K562 (cell line): ENCODE data around the gene EIF4E. TPM values are rescaled to one million over a fixed set of nuclear protein-coding genes. Genes with fewer than 3 reads are reported as not detected.

Source experiments
- ATAC-seq: fragments of 200-7000 bp; cut with Tn5 transposase; 3 replicates; pipeline ENCODE4 v1.9.1; 2020; ENCODE audit warnings: moderate library complexity
- BruUV-seq: library from RNA; stranded (reverse); fragments of 400-500 nt; replicated peaks from 2 replicates; lab custom pipeline; 2021; lab: Mats Ljungman, UMichigan
- CTCF ChIA-PET: fragments of 300-600 bp; formaldehyde crosslinking; extraction: SDS; loops from one replicate; lab custom pipeline; 2021; ENCODE audit warnings: low intra/inter-chr PET ratio; lab: Yijun Ruan, JAX
- POLR2A ChIA-PET: fragments of 300-600, 350-650 bp; sonication (Branson Sonifier 250); formaldehyde crosslinking; extraction: SDS; loops from one replicate; lab custom pipeline; 2021; ENCODE audit warnings: antibody characterized with exemption, inconsistent platforms; lab: Yijun Ruan, JAX
- DNase-seq, 4 experiments: peaks; one replicate each; pipeline versions ENCODE4 v3.0.0 to v3.0.0-alpha.2; 2011 to 2018; ENCODE audit warnings: low spot score in 3 of 4, mixed read lengths in 3 of 4; ENCODE audit errors: extremely low read depth in 1 of 4
- FAIRE-seq: peaks from 2 replicates; lab custom pipeline; 2011; peaks lifted over from hg19 to GRCh38; lab: Jason Lieb, UNC
- H2AFZ ChIP-seq: 2 replicates; pipeline ENCODE4 v1.6.0; 2011; ENCODE audit warnings: low read depth, low read length, control low read depth, inconsistent platforms
- H3K27ac ChIP-seq: fragments of 200-600 bp; 3 replicates; pipeline ENCODE4 v1.8.0; 2011; ENCODE audit warnings: low read depth, mild to moderate bottlenecking, control low read depth, inconsistent platforms, low read length, moderate library complexity, mixed read lengths; ENCODE audit errors: extremely low read depth
- H3K27me3 ChIP-seq, 2 experiments: fragments of 300-600 bp in 1 of 2; 2 replicates in 1 of 2; 3 replicates in 1 of 2; pipeline versions ENCODE4 v1.6.0 to v1.8.0; 2011; ENCODE audit warnings: inconsistent platforms in 2 of 2, low read length in 2 of 2, mild to moderate bottlenecking in 1 of 2, mixed read lengths in 1 of 2, moderate library complexity in 1 of 2; ENCODE audit not compliant: control insufficient read depth in 2 of 2, insufficient read depth in 2 of 2
- H3K36me3 ChIP-seq: fragments of 300-600 bp; 3 replicates; pipeline ENCODE4 v1.8.0; 2011; ENCODE audit warnings: mild to moderate bottlenecking, low read length, inconsistent platforms; ENCODE audit not compliant: control insufficient read depth, insufficient read depth
- H3K4me1 ChIP-seq, 2 experiments: fragments of 200-600 bp in 1 of 2; replicated peaks in 1 of 2; 2 replicates in 1 of 2; 3 replicates in 1 of 2; pipeline versions ENCODE4 v1.5.1 to v1.8.0; 2011; ENCODE audit warnings: inconsistent platforms in 2 of 2, low read length in 2 of 2, mild to moderate bottlenecking in 1 of 2, mixed read lengths in 1 of 2, moderate library complexity in 1 of 2; ENCODE audit not compliant: control insufficient read depth in 2 of 2, insufficient read depth in 2 of 2
- H3K4me2 ChIP-seq: 2 replicates; pipeline ENCODE4 v1.6.1; 2011; ENCODE audit warnings: low read length, control low read depth, inconsistent platforms, mixed read lengths; ENCODE audit not compliant: insufficient read depth
- H3K4me3 ChIP-seq: fragments of 200-600 bp; sonication (generic), shearing (Covaris generic); 2 replicates; pipeline ENCODE4 v1.5.1; 2016; ENCODE audit warnings: control low read depth, inconsistent platforms
- H3K79me2 ChIP-seq: fragments of 200-600 bp; 3 replicates; pipeline ENCODE4 v1.8.0; 2011; ENCODE audit warnings: low read length, inconsistent platforms; ENCODE audit not compliant: control insufficient read depth, insufficient read depth
- H3K9ac ChIP-seq, 2 experiments: 2 replicates each; pipeline versions ENCODE4 v1.6.0 to v1.6.1; 2011; ENCODE audit warnings: low read depth in 2 of 2, low read length in 2 of 2, control low read depth in 1 of 2, inconsistent platforms in 1 of 2, mild to moderate bottlenecking in 1 of 2, mixed read lengths in 1 of 2; ENCODE audit not compliant: insufficient read depth in 1 of 2
- H3K9me1 ChIP-seq: one replicate; pipeline ENCODE4 v1.6.0; 2011; ENCODE audit warnings: inconsistent platforms, mild to moderate bottlenecking, low read length, moderate library complexity; ENCODE audit not compliant: control insufficient read depth, insufficient read depth
- H3K9me3 ChIP-seq: replicated peaks from 2 replicates; pipeline ENCODE4 v1.5.1; 2011; ENCODE audit warnings: low read depth, low read length, inconsistent platforms; ENCODE audit not compliant: control insufficient read depth, insufficient read depth
- H4K20me1 ChIP-seq: replicated peaks from 2 replicates; pipeline ENCODE4 v1.6.1; 2011; ENCODE audit warnings: low read length, inconsistent platforms, mixed read lengths; ENCODE audit not compliant: control insufficient read depth, insufficient read depth
- COPS2 ChIP-seq: fragments of 450-650 bp; conservative IDR thresholded peaks from 2 replicates; pipeline ENCODE4 v1.6.1; 2016; ENCODE audit warnings: mild to moderate bottlenecking, moderate library complexity
- CTBP1 ChIP-seq: fragments of 450-650 bp; IDR thresholded peaks from 2 replicates; pipeline ENCODE4 v1.6.1; 2016; ENCODE audit warnings: borderline replicate concordance
- FOXP1 ChIP-seq: sonication (generic); formaldehyde crosslinking; IDR thresholded peaks from 2 replicates; pipeline ENCODE4 v1.8.0; 2022; ENCODE audit warnings: mild to moderate bottlenecking, missing genetic modification reagents
- KAT7 ChIP-seq: sonication (generic); formaldehyde crosslinking; IDR thresholded peaks from 2 replicates; pipeline ENCODE4 v1.8.0; 2022; ENCODE audit warnings: missing genetic modification reagents, mild to moderate bottlenecking, borderline replicate concordance
- LEF1 ChIP-seq: fragments of 450-650 bp; IDR thresholded peaks from 2 replicates; pipeline ENCODE4 v1.6.1; 2016; ENCODE audit warnings: mild to moderate bottlenecking
- MXI1 ChIP-seq: IDR thresholded peaks from 2 replicates; pipeline ENCODE4 v1.6.1; 2011; ENCODE audit warnings: low read depth, mild to moderate bottlenecking, improper control_type of control experiment, low read length
- NUFIP1 ChIP-seq: fragments of 450-650 bp; IDR thresholded peaks from 2 replicates; pipeline ENCODE4 v1.6.1; 2018; ENCODE audit not compliant: partially characterized antibody
- PKNOX1 ChIP-seq: fragments of 450-650 bp; IDR thresholded peaks from 2 replicates; pipeline ENCODE4 v1.6.1; 2016
- SIN3A ChIP-seq, 2 experiments: fragments of 150-350 bp in 1 of 2; IDR thresholded peaks; 2 replicates each; pipeline ENCODE4 v1.6.1; 2011 to 2016; ENCODE audit warnings: borderline replicate concordance in 2 of 2, low read depth in 2 of 2, low read length in 2 of 2, mild to moderate bottlenecking in 2 of 2, moderate library complexity in 2 of 2; ENCODE audit not compliant: control insufficient read depth in 1 of 2
- SMARCA4 ChIP-seq: fragments of 450-650 bp; IDR thresholded peaks from 2 replicates; pipeline ENCODE4 v1.6.1; 2016
- SUPT5H ChIP-seq: fragments of 450-650 bp; IDR thresholded peaks from 2 replicates; pipeline ENCODE4 v1.6.1; 2016
- TAF7 ChIP-seq: fragments of 450-650 bp; IDR thresholded peaks from 2 replicates; pipeline ENCODE4 v1.6.1; 2016; ENCODE audit warnings: missing genetic modification characterization, missing compliant biosample characterization
- ZC3H4 ChIP-seq: sonication (generic); formaldehyde crosslinking; IDR thresholded peaks from 2 replicates; pipeline ENCODE4 v1.9.0; 2021; ENCODE audit warnings: missing genetic modification reagents, borderline replicate concordance
- ZNF41 ChIP-seq: fragments of 250-450 bp; sonication (Bioruptor Pico); conservative IDR thresholded peaks from 2 replicates; pipeline ENCODE4 v1.4.0; 2020; ENCODE audit warnings: mild to moderate bottlenecking
- ZNF655 ChIP-seq: fragments of 250-450 bp; sonication (Bioruptor Pico); IDR thresholded peaks from 2 replicates; pipeline ENCODE4 v1.5.0; 2021
- WGBS: fragments of 100-300 bp; shearing (Covaris generic); methylation state at CpG from one replicate; pipeline ENCODE4 v1.1.6; 2016; ENCODE audit warnings: low coverage, mixed read lengths; ENCODE audit not compliant: insufficient coverage; ENCODE audit errors: missing lambda C conversion rate; 5-methylcytosine and 5-hydroxymethylcytosine counted together
- in situ Hi-C: fragments of 300-500 bp; cut with MboI; formaldehyde crosslinking; loops from 4 replicates; pipeline ENCODE4 v1.15.0; 2018; ENCODE audit warnings: inconsistent platforms, mixed read lengths
- intact Hi-C: fragments of 100-400 bp; cut with micrococcal nuclease; formaldehyde crosslinking; loops from 2 replicates; pipeline ENCODE4 v1.14.2; 2022
- polyA plus RNA-seq, 8 experiments: library from polyadenylated mRNA; depleted of rRNA in 4 of 8; stranded (reverse) in 5 of 8; unstranded in 3 of 8; fragments of >200 nt; fragmentation: Nextera tagmentation in 2 of 8; fragmentation: Illumina TruSeq in 1 of 8; extraction: Ambion mirVana in 2 of 8; extraction: Trizol in 1 of 8; gene quantifications; 2 replicates each; pipeline versions ENCODE4 v1.2.1 to v1.2.3, GENCODE V29; 2011 to 2014; ENCODE audit warnings: inconsistent platforms in 1 of 8, missing spikeins in 1 of 8
- total RNA-seq, 7 experiments: library from RNA; depleted of rRNA in 6 of 7; stranded (reverse); fragments of >200 nt in 6 of 7; fragmentation: Illumina TruSeq in 2 of 7; extraction: Trizol in 2 of 7; gene quantifications; 2 replicates each; pipeline versions ENCODE4 v1.2.1 to v1.2.3, GENCODE V29; 2011 to 2021; ENCODE audit warnings: low replicate concordance in 1 of 7
- TF ChIP-seq, protein P1 (sequence below): IDR thresholded peaks from 2 replicates; pipeline ENCODE4 v1.6.1; 2011; ENCODE audit warnings: borderline replicate concordance, low read depth, mild to moderate bottlenecking, moderate library complexity, low read length; ENCODE audit not compliant: insufficient read depth, poor library complexity, severe bottlenecking

The EIF4E gene
- total and polyA plus RNA-seq, 9 of the 15 experiments (the other 6 are each of a cell fraction or from before 2014, with no cell fraction given): 164 to 489 (median 179) TPM

GRCh38 chr4:98929341-98930267 is 671 bp upstream of the EIF4E start:
- H4K20me1 ChIP-seq: peaks cover 13% of the 10 kb centered on the region; the same call in 1 of the 2 replicates
- peak; percentile 54 to 89 (median 68) for DNase-seq
- no peaks in the 10 kb centered on the region for H3K9me1 ChIP-seq
- FAIRE-seq: no peak
- peaks cover 56% of the 10 kb centered on the region for H3K79me2 ChIP-seq
- ATAC-seq: peak; percentile 69
- H3K9me3 ChIP-seq: no peaks in the 10 kb centered on the region; the same call in 1 of the 2 replicates
- intact Hi-C loops: loop anchor here (5.0 to 10.0 kb wide), 5 partner anchors 65 to 535 kb away; partner anchors contain the start of gene METAP1
- H3K4me3 ChIP-seq: peak overlapping the region; percentile 97
- peak overlapping the region; percentile 96 to 97 for H3K9ac ChIP-seq
- ChIA-PET POLR2A (interaction anchor here (0.5 to 2.3 kb wide), 24 partner anchors 12 to 1761 kb away, joined by 3 to 12 read pairs (median 3); partner anchors contain the start of gene ADH5), CTCF (interaction anchor here (0.6 to 0.9 kb wide), 2 partner anchors 18 to 65 kb away, joined by 3 to 4 read pairs; no protein-coding TSS in a partner anchor)
- WGBS: under 1% methylated on average over 42 of the region's 44 CpGs
- H3K4me1 ChIP-seq: peaks cover 11 to 15% of the 10 kb centered on the region in 2 experiments
- TSS peak; percentile 89 for BruUV-seq
- H2AFZ ChIP-seq: peak overlapping the region; percentile 95
- peak overlapping the region; percentile 99 for H3K4me2 ChIP-seq
- no peaks in the 10 kb centered on the region for H3K27me3 ChIP-seq
- peak overlapping the region; percentile 96 for H3K27ac ChIP-seq
- in situ Hi-C loops: no loop called here
- H3K36me3 ChIP-seq: peaks cover 23% of the 10 kb centered on the region
- TF ChIP-seq TAF7 (tag) (peak; percentile 60), ZNF655 (CRISPR knock-in tag) (no peak), LEF1 (peak; percentile 55; the same call in 1 of the 2 replicates), MXI1 (0 out of 2 replicates have a peak, but pooled peaks have one; percentile 39), ZNF41 (CRISPR knock-in tag) (0 out of 2 replicates have a peak, but pooled peaks have one; percentile 48), ZC3H4 (CRISPR knock-in tag) (peak; percentile 91; the same call in 1 of the 2 replicates), KAT7 (CRISPR knock-in tag) (peak; percentile 81; the same call in 1 of the 2 replicates), COPS2 (no peak), CTBP1 (0 out of 2 replicates have a peak, but pooled peaks have one; percentile 23), SMARCA4 (peak; percentile 66; the same call in 1 of the 2 replicates), PKNOX1 (peak; percentile 50; the same call in 1 of the 2 replicates), SIN3A (IDR thresholded peaks at IDR 0.05; ENCODE audit: borderline replicate concordance in 2 of 2, control insufficient read depth in 1 of 2, low read depth in 2 of 2, low read length in 2 of 2) (peak in 1 of 2 experiments; percentile 21; a peak in 1 of 4 replicates), NUFIP1 (no peak), SUPT5H (peak; percentile 85; the same call in 1 of the 2 replicates), FOXP1 (CRISPR knock-in tag) (peak; percentile 62; the same call in 1 of the 2 replicates)
- TF ChIP-seq, protein P1, sequence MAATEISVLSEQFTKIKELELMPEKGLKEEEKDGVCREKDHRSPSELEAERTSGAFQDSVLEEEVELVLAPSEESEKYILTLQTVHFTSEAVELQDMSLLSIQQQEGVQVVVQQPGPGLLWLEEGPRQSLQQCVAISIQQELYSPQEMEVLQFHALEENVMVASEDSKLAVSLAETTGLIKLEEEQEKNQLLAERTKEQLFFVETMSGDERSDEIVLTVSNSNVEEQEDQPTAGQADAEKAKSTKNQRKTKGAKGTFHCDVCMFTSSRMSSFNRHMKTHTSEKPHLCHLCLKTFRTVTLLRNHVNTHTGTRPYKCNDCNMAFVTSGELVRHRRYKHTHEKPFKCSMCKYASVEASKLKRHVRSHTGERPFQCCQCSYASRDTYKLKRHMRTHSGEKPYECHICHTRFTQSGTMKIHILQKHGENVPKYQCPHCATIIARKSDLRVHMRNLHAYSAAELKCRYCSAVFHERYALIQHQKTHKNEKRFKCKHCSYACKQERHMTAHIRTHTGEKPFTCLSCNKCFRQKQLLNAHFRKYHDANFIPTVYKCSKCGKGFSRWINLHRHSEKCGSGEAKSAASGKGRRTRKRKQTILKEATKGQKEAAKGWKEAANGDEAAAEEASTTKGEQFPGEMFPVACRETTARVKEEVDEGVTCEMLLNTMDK: no peak
